GM11168 (cell line): ENCODE results near the gene ATP2A3.

Experiments
- in situ Hi-C: fragments of 300-500 bp; cut with MboI; formaldehyde crosslinking; loops from one replicate; pipeline ENCODE4 v1.12.0; 2022; ENCODE audit warnings: low sequenced_read_pairs; ENCODE audit not compliant: unreplicated experiment

Gene ATP2A3

GRCh38 chr17:3915995-3916696 is 48.1 kb downstream of the ATP2A3 start, which contains the start of gene P2RX1:
TSS of gene P2RX1 (minus strand) at chr17:3916465. CDS start at chr17:3916225, 240 bp downstream.
- in situ Hi-C loops, result no loop called here

GRCh38 chr17:3915581-3915994 is 48.6 kb downstream of the ATP2A3 start:
- in situ Hi-C loops, result no loop called here

DNA sequence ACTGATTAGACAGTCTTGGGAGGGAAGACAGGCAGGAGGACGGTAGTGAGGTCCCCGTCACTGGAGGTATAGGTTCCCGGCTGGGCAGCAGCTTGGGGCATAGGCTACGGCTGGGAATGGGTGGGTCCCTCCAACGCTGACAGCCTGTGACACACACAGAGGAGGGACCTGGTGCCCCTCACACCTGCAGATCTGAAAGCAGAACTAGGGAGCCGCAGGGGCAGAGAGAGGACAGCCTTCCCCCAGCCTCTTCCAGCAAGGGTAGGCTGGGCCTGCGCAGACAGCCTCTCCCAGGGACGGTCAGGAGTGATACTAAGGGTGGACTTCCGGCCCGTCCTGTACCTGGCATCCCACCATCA is 49.9 kb downstream of the ATP2A3 start:
- in situ Hi-C loops, result no loop called here

DNA sequence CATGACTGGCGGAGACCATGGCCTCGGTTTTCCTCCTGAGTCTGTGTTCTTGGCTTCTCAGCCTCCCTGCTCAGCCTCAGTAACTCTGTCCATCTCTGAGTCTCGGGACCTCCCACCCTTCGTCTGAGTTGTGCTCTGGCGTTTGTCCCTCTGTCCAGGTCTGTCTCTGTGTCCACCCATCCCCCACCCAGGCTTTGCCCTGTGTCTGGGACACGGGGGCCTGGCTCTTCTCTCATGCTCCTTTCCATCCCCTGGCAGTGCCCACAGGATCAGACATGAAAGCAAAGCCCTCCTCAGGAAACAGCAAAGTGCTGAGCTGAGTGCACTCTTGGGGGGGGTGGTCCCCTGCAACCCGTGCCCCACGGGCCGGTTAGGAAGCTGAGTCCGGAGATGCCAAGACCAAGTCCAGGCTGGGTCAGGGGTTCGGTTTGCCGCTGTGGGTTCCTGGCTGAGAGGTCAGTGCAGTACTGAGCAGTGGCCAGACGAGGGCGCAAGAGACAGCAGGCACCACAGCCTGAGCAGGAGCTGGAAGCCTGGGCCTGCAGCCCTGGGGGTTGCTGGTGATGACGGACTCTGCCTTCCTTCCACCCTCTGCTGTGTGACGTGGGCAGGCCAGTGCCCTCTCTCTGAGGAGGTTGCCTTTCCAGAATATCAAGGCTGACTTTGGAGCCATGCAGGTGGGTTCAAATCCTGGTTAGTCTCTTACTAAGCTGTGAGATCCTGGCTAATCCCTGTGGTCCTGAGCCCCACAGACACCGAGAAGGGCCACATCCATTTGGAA is 50.5 kb downstream of the ATP2A3 start:
- in situ Hi-C loops, result no loop called here

DNA sequence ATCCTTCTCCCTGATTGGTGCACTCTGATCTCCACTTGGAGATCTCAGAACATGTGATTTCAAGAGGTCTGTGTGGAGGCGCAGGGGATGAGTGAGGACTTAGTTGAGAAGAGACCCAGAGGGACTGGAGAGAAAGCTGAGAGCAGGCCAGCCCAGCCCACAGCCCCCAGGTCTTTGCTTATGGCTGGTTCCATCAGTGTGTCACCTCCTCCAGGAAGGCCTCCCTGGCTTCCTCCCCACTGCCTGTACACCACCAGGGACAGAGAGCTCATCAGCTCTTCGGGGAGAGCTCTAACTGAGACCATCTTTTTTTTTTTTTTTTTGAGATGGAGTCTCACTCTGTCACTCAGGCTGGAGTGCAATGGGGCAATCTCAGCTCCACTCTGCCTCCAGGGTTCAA is 51.4 kb downstream of the ATP2A3 start:
- in situ Hi-C loops, result no loop called here

DNA sequence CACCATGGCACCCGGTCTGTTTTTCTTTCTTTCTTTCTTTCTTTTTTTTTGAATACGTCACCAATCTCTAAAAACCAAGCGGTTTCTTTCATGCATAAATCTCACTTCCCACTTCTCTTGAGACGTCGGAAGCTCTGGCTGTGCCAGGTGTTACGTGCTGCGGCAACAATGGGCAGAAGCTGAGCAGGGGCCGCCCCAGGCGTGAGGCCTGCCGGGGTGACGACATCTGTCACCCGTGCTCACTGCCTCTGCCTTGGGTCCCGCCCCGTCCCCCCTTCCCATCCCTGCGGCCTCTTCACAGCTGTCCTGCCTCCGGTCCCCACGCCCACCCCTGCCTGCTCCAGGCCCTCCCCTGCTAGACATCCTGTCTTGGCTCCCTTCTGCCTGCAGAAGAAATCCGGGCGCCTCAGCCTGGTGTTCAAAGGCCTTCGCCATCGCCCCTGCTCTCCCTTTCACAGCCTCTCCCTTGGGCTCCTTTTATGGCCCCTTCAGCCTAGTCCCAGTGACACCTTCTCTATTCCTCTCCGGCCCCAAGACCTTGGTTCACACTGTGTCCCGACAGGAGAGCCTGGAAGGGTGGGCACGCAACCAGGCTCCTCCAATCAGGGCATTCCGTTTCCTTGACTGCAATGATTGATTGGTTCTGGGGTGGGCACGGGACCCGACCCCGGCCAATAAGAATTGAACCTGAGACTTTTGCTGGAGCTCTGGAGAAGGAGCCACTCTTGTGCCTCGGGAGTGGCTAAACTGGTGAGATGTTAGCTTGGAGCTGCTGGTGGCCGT is 52.8 kb downstream of the ATP2A3 start:
- in situ Hi-C loops, result no loop called here

DNA sequence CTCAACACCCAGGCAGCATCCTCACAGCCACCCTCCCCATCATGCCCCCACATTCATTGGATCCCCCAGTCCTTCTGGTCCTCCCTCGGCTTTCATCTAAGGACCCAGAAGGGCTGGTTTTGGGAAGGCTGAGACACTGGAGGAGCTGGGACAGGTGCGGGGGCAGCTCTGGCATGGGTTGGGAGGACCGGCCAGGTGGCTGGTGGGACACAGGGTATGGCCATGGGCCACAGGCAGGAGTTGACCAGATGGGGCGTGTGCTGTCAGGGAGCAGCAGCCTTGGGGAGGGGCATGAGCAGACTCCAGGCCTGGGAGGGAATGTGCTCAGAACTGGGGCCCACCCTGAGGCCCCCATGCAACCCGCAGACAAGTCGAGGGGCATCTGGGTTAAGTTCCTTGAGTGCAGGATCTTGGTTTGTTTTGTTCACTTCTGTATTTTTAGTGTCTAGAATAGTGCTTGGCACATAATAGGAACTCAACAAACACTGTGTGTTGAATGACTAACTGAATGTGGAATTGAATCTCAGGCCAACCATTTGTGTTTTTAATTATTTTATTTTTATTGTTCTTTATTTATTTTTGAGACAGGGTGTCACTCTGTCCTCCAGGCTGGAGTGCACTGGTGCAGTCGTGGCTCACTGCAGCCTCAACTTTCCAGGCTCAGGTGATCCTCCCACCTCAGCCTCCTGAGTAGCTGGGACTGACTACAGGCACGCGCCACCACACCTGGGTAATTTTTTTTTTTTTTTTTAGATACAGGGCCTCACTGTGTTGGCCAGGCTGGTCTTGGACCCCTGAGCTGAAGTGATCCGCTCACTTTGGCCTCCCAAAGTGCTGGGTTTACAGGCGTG is 53.6 kb downstream of the ATP2A3 start:
- in situ Hi-C loops, result no loop called here

DNA sequence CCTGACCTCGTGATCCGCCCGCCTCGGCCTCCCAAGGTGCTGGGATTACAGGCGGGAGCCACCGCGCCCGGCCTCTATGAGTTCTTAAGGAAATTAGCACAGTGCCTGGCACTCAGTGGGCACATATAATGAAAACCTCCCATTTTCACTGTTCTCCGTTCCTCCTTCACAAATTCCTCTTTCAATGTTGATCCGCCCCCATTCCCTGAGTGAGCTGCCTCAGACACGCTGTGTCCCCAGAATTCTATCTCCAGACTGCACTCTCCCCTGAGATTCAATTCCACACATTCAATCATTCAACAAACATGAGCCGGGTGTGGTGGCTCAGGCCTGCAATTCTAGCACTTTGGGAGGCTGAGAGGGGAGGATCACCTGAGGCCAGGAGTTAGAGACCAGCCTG is 55.0 kb downstream of the ATP2A3 start:
- in situ Hi-C loops, result no loop called here

- in situ Hi-C loops, result no loop called here
Measured at GRCh38 chr17:3907483-3908216, 56.6 kb downstream of the ATP2A3 start.

- in situ Hi-C loops, result no loop called here
Measured at GRCh38 chr17:3906881-3907280, 57.4 kb downstream of the ATP2A3 start.

GRCh38 chr17:3905017-3905520 is 59.2 kb downstream of the ATP2A3 start:
- in situ Hi-C loops, result no loop called here

DNA sequence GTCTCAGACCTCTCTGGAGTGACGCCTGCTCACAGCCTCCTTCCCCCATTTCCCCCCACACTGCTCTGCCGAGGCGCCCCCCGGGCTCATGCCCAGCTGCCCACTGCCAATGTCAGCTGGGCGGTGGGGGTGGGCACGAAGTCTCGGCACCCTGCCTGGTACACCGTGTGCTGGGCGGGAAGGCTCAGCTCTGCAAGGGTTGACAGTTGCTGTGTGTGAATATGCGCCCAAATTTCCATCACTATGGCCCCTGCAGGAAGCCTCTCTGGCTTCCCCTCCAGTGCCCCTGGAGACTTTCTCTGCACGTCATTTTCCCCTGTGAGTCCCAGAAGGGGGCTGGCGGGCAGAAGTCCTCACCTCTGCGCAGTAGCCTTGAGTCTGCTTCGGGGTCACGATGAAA is 59.7 kb downstream of the ATP2A3 start:
- in situ Hi-C loops, result no loop called here

DNA sequence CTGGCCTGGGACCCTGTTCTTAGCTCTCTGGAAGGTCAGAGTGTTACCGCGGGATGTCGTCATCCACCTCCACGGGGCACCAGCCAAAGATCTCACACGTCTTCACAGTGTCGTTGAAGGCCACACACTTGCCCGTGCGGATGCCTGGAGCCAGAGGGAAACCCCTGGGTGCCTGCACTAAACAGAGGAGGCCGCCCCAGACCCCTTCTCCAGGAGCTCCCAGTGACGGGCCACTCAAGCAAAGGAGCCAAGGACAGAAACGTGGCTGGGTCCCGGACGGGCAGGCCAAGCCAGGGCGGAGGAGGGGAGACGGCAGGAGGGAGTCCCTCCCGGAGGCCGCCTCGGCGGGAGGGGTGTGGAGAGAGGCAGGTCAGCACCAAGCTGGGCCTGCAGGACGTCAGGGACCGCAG is 60.4 kb downstream of the ATP2A3 start:
- in situ Hi-C loops, result no loop called here

GRCh38 chr17:3903051-3903825 is 61.0 kb downstream of the ATP2A3 start:
- in situ Hi-C loops, result no loop called here

DNA sequence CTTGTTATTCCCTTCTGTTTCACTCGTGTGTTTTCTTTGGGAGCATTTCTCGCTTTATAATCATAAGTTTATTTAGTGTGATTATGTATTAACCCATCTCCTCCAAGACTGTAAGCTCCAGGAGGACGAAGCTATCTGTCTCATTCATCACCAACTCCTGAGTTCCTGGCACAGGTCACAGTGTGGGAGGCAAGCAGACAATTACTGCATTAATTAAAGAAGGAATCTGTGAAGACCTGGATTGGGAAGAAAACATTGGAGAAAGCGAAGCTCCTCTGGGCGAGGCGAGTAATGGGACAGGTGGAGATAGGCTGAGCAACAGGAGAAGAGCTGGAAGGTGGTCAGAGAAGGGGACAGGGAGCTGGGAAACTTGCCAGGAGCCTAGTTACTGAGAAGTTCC is 63.6 kb downstream of the ATP2A3 start:
- in situ Hi-C loops, result no loop called here

DNA sequence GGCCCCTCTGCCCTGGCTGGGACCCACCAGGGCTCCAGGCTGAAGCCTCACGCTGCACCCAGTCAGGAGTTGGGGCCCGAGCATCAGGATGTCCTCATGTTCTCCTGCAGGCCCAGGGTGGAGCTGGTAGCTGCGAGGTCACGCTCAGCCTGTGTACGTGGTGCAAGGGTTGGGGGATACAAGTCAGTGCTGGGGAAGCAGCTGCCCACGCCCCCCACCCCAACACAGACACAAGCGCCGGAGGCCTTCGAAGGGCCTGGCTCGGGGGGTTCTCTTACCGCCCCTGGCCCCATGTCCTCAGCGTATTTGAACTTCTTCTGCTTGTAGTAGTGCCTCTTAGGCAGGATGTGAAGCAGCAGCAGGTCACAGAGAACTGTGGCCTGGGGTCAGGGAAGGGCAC is 66.5 kb downstream of the ATP2A3 start:
- in situ Hi-C loops, result no loop called here

- in situ Hi-C loops, result no loop called here
Measured at GRCh38 chr17:3896968-3897235, 67.3 kb downstream of the ATP2A3 start.

GRCh38 chr17:3896108-3896967 is 67.9 kb downstream of the ATP2A3 start:
- in situ Hi-C loops, result no loop called here
